Stimulated activated CD4-positive, alpha-beta T cell treated with anti-CD3 and anti-CD28 coated beads, Interleukin-4, amount 100 ng/mL, for 48 hours (primary cell): ENCODE measurements around the gene HMX3.

ENCODE experiments used
- DNase-seq, 2 donors: peaks; one replicate each; pipeline ENCODE4 v3.0.0-alpha.2; 2020; ENCODE audit warnings: low read depth in 2 of 2

Gene HMX3

GRCh38 chr10:123134343-123134914, 1.3 kb upstream of the HMX3 start:
- no peak for DNase-seq

DNA sequence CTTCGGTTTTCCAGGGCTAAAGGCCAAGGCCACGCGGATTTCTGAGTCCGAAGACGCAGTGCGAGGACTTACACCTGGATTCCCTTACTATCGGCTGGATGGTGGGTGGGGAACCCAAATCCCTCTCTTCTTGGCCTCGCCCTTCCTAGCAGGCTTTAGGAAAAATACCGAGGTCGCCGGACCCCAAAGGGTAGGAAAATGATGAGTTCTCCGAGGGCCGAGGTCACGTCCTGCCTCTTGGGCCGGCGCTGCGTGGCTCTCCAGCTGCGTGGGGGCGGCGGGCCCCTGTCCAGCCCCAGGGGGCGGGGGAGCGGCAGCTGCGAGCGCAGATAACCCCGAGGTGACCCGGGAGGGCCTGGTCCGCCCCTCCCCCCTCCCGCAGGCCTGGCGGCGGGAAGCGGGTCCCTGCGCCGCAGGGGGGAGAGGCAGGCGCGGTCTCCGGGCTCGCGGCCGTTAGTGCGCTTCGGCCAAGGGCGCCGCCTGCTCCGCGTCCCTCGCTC, 805 bp upstream of the HMX3 start:
- no peak for DNase-seq

GRCh38 chr10:123136221-123136805, 543 bp downstream of the HMX3 start:
- no peak for DNase-seq

GRCh38 chr10:123136806-123137642, 1.3 kb downstream of the HMX3 start:
- DNase-seq: no peak

- DNase-seq: no peak
Measured at GRCh38 chr10:123139165-123139520, 3.4 kb downstream of the HMX3 start.

GRCh38 chr10:123139521-123140163, 3.9 kb downstream of the HMX3 start:
- no peak for DNase-seq

- no peak for DNase-seq
Measured at GRCh38 chr10:123140164-123140982, 4.6 kb downstream of the HMX3 start.

DNA sequence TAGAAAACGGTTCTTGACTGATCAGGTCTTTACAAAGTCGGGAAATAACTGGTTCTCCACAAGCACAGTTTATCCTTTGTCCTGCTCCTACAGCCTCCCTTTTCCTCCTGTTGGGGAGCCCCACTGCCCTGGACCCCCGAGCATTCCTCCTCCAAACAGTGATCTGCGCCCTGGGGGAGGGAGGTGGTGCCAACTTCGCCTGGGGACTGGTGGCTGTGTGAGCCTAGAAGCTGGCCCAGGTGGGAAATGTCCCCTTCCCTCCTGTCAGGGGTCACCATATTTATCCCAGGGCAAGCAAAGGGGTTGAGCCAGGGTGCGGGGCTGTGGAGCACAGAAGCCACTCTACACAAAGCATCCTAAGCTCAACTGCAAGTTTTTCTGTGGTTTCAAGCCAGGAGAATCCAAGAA, 5.2 kb downstream of the HMX3 start:
- DNase-seq: no peak

- no peak for DNase-seq
Measured at GRCh38 chr10:123141791-123142700, 6.3 kb downstream of the HMX3 start.

DNA sequence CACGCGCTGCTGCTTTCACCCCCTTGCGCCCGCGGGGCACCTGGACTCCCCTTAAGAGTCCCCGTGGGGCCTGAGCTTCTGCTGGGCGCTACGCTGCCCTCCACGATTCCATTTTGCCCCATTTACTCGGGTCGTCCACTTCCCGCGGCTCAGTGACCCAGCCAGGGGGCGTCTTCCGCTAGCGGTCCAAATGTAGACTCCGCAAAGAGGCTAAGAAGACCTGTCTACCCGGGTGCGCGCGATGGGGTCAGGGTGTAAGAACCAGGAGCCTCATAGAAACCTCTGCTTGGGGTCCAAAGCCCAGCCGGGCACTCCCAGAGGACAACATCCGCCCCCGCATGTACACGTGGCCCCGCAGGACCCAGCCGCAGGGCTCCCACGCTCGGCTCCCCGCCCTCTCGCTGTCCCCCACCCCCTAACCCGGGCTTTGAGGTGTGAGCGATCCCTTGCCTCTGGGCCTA, 7.0 kb downstream of the HMX3 start:
- no peak for DNase-seq

- no peak for DNase-seq
Measured at GRCh38 chr10:123143162-123143824, 7.5 kb downstream of the HMX3 start.

GRCh38 chr10:123143825-123144168, 8.0 kb downstream of the HMX3 start:
- no peak for DNase-seq

GRCh38 chr10:123144697-123145541, 9.1 kb downstream of the HMX3 start:
- no peak for DNase-seq

DNA sequence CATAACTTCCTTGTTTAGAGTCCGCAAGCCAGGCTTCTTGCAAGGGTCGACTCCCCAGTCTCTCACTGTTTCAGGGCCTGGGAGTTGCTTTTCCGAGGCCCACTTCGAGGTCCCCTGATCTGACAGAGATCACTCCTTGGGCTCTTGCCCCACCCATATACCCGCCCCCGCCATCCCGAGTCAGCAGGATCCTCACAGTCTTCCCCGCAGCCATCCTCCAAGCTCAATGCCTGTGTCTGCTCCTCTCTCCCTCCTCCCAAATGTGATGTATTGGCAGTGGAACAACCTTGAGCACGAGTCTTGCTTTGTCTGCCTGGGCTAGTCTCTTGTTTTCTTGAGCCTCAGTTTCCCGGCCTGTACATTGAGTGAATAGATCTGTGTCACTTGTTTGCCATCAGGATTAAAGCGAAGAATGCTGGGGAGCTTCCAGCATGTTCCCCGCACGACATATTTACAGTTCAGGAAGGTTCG, 9.8 kb downstream of the HMX3 start:
- no peak for DNase-seq

DNA sequence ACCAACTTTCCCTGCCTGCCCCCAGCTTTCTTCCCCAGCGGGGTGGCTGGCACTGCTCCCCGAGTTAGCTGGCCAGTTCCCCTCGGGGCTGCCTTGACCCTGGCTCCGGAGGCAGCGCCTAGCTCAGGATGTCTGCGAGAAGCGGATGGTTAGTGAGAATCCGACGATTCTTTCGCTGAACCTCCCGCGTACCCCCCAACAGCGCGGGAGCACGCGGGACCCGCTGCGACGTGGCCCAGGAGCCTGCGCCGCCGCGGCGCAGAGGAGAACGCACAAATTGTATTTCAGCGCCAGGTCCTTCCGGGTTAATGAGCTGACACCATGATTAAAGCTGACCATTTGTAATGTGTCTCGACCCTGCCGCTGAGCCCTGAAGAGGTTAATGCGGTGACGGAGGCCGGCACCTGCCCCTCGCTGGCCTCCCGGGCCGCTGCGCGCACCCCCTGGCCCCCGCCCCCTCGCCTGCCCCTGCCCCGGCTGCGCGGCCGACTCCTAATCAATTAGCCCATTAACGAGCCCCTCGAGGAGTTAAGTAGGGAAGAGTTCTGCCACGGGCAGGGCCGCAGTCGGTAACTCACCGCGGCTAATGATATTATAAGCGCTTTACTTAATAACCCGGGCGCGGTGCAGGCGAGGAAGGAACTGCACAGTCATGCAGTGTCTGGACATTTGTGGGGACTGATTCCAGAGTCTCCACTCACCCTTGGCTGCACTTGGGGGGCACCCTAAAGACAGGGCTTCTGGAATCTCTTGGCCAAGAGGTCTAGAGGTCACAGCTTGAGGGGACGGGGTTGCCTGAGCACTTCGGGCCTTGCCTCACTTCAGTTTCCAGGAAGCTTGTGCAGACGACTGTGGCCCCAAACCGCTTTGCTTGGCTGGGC, 10.5 kb downstream of the HMX3 start:
- no peak for DNase-seq

DNA sequence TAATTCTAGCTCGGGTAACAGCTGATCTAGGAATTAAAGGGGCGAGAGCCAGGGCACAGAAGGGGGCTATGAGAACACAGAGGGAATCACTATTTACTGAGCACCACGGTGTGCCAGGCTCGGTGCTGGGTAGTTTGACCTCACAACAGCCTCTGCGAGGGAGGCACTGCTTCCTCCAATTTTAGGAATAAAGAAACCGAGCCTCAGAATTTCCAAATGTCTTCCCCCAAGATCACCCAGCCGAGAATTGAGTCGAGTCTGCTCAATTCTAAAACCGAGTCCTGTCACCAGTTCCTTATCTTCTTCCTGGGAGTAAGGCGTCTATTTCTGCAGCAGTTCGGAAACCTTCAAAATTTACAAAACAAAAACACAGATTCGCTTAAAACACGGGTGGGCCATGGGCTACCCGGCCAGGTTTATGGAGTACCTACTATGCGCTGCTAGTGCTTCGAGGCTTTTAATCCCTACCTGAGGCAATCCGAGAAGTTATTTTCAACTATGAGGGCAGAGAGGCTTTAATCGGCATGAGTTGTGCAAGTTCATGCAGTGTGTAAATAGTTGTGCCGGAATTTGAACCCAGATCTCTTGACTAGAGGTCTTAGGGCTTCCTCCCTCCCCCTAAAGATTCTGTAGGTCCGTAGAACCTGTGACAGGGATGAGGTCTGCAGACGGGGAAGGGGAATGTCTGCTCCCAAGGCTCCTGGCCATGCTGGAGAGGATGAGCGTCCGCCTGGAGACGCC, 11.3 kb downstream of the HMX3 start:
- DNase-seq: no peak
